HG02588 (cell line): ENCODE data around the gene PACS2.

ENCODE experiments used
- ATAC-seq: cut with Tn5 transposase; IDR thresholded peaks from one replicate; pipeline ENCODE4 v1.9.1; 2021; ENCODE audit warnings: mild to moderate bottlenecking, moderate library complexity; ENCODE audit not compliant: unreplicated experiment

PACS2 gene

DNA sequence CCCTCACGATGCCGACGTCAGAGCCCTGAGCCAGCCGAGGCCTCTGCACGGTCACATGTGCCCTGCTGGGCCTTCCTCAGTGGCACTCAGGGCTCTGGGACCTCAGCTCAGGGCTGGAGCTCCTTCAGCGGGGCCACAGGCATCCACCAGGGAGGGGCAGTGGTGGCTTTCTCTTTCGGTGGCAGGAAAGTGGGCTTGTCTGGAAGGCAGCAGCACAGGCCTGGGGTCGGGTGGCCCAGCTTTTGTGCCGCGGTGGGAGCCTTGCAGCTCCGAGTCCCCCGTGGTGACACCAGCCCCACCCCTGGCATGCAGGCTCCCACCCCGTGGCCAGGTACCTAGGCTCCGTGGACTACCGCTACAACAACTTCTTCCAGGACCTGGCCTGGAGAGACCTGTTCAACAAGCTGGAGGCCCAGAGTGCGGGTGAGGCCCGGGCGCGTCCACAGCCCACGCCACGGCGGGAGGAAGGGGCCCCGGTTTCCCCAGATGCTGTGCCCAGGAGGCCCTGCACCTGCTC is 69.6 kb downstream of the PACS2 start:
- ATAC-seq = no peak

GRCh38 chr14:105384605-105385321 is 70.2 kb downstream of the PACS2 start:
- ATAC-seq = no peak

DNA sequence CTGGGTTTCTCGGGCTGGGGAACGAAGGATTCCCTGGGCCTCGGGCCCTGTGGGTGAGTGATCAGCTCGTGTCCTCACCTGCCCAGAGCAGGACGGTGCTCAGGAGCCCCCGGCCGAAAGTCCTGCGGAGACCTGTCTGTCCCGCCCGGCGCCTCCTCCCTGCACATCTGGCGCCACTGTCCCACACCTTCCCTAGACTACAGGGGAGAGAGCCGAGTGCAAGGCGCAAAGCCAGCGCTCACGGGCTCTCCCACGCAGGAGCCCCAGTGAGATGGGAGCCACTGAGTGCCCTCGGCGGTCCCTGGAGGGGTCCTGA is 70.7 kb downstream of the PACS2 start:
- ATAC-seq = no peak

DNA sequence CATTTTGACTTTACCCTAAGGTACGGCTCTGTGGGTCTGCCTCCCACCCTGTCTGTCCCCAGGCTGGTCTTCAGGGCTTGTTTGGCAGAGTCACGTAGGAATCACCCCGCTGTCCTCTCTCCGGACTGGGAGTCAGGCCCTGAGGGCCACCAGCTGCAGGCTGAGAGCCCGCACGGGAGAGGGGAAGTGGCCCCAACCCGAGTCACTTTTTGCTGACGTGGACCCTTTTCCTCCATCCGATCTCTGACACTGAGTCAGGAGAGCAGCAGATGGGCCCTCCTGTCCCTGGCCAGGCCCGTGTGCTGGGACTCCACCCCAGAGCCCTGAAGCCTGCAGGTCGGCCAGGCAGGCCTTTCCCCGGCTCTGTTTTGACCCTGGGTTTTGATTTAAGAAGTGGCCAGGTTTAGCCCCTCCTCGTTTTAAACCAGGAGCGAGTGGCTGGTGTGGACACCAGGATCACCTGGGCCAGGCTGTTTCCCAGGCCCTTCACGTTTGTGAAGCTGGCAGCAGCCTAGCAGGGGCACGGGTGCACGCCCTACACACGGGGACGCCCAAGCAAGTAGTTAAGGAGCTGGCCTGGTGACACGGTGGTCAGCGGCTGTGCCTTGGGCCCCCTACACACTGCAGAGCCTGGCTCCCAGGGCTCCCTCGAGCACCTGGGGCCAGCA is 71.3 kb downstream of the PACS2 start:
- no peak for ATAC-seq

GRCh38 chr14:105386581-105387529 is 72.3 kb downstream of the PACS2 start:
- no peak for ATAC-seq

DNA sequence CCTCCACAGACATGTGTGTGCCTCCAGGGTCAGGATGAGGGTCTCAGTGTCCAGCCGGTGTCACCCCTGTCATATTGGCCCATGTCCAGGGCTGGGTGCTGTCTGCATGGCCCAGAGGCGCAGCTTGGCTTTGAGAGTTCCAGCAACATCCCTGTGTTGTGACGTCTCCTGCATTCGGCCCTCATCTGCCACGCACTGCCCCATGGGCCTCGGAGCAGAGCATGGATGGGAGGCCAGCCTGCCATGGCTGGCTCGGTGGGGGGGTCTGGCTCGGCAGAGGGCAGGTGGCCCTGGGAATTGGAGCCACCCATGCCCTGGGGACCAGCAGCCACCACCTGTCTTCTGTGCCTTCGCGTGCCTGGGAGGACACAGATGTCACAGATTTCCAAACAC is 73.0 kb downstream of the PACS2 start:
- ATAC-seq = no peak

DNA sequence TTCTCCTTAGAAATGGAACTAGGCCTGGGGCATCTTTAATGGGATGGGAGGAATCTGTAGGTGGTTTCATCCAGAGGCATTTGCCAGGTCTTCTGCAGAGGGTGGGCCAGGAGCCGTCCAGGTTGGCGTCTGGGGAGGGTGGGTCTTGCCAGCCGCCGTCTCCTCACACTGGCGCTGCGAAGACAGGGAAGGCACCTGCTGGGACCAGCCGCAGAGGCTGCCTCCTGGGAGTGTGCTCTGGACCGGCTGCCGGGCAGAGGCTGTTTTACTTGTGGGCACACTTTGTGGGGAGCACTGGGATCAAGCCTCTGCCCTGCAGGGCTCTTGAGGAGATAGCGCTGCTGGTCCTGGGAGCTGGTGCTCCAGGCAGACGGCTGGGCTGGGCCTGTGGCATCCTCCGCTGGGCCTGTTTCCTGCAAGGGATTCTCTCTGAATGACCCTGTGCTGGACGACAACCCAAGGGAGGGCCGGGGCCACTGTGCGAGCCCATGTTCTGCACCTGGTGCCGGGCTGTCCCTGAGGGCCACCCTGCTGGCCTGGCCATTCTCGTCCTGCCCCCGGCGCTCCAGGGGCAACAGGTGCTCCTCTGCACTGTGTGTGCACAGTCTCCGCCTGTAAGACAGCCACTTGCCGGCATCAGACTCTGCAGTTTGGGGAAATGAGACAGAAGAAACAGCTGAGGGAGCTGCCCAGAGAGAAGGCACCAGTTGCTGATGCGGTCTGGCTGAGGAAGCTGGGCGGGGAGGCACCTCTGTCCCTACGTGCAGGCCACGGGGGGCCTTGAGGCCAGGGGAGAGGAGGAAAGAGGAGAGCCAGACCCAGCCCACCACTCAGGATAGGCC is 73.8 kb downstream of the PACS2 start:
- no peak for ATAC-seq

DNA sequence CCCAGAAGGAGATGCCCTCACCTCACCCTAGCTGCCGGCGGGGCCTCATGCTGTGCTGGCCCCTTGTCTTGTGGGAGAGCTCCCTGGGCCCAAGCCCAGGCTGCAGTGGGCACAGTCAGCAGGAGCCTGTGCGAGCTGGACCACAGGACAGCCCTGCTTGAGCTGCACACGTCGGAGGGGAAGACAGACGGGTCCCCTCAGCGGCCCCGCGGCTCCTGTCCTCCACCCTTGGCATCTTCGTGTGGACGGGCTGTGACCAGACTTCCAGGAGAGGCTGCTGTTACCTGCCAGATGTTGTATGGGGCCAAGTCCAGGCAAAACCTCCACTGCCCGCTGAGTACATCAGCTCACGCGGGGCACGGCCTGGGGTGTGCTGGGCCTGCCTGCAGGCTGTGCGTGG is 74.4 kb downstream of the PACS2 start:
- no peak for ATAC-seq

GRCh38 chr14:105389534-105389933 is 75.0 kb downstream of the PACS2 start:
- no peak for ATAC-seq

- ATAC-seq = no peak
Observed at GRCh38 chr14:105389976-105390848, 75.7 kb downstream of the PACS2 start.

DNA sequence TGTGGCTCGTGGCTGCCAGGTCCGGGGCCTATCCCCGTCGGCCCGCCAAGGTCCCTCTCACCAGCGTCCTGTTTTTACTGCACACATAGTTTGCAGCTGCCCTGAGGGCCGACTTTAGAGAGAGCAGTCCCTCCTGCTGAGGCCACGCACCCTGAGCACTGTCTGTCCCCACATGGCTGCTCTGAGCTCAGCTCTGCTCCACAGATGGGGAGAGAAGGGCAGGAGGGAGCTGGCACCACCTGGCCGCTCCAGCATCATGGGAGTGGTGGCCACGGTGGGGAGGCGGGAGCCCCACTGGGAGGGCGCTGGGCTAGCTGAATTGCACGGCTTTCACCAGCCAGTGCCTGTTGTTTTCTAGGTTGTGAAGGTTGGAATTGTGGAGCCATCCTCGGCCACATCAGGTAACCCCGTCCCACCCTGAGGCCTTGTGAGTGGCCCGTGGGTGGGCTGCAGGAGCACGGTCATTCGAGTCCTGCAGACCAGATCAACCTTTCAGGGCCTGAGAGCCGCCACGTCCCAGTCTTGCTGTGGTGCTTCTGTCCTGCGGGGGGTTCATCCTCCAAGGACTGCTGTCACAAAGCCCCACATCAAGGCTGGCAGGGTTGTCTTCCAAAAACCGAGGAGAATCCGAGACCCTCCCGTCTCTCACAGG is 76.4 kb downstream of the PACS2 start:
- no peak for ATAC-seq

DNA sequence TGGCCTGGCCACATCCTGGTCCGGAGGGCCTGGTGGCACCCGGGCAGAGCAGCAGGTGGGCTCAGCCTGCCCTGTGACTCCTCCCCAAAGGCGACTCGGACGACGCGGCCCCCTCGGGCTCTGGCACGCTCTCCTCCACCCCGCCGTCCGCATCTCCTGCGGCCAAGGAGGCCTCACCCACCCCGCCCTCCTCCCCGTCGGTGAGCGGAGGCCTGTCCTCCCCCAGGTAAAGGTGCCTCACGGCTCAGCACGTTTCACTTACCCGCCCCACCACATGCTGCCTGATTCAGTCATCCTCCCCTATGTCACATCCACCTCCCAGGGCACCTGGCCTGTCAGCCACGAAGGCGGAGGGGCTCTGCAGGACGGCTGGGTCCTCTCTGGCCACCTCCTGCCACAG is 77.0 kb downstream of the PACS2 start:
- no peak for ATAC-seq

DNA sequence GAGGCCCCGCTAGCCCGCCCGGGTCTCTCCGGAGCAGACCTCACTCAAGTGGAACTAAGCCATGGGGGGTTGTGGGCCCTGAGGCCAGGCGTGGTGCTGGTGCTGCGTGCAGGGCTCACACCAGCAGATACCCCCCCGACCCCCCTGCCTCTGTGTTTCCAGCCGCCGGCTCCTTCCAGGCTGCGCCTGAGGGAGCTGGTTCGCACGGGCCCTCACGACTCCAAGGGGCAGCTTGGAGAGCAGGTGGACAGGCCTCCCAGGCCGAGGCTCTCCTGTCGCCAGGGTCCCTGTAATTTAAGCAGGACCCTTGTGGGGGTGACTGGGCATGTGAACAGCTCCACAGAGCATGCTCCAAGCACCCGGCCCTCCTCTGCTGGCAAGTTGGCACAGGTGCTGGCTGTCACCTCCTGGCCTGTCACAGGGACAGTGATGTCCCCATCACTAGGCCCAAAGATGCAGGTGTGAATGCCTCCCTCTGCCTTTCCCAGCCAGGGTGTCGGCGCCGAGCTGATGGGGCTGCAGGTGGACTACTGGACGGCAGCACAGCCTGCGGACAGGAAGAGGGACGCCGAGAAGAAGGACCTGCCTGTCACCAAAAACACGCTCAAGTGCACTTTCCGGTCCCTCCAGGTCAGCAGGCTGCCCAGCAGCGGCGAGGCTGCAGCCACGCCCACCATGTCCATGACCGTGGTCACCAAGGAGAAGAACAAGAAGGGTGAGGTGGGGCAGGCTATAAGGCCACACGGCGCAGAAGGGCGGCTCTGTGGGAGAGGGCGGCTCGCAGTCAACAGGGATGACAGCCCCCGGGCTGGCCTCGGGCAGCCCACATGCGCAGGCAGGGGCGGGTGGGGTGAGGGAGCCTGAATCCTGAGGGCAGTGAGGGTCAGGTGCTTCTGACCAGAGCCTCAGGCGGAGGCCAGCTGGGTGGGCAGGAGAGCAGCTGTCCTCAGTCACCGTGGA is 77.9 kb downstream of the PACS2 start:
- no peak for ATAC-seq

GRCh38 chr14:105393151-105393550 is 78.6 kb downstream of the PACS2 start:
- no peak for ATAC-seq

- no peak for ATAC-seq
Observed at GRCh38 chr14:105394714-105395537, 80.4 kb downstream of the PACS2 start.

DNA sequence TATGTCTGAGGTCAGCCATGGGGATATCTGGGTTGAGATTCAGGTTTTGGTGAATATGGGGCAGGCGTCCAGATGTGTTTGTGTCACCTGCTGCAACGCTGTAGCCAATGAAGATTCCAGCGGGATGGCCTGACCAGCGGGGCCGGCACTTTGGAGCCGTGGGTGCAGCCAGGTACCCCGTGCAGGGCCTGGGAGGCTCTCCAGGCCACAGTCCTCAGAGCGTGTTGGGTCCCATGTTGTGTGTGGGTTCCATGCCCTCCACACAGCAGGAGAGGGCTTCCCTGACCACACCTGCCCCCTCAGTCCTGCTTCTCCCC is 80.9 kb downstream of the PACS2 start:
- ATAC-seq = no peak

DNA sequence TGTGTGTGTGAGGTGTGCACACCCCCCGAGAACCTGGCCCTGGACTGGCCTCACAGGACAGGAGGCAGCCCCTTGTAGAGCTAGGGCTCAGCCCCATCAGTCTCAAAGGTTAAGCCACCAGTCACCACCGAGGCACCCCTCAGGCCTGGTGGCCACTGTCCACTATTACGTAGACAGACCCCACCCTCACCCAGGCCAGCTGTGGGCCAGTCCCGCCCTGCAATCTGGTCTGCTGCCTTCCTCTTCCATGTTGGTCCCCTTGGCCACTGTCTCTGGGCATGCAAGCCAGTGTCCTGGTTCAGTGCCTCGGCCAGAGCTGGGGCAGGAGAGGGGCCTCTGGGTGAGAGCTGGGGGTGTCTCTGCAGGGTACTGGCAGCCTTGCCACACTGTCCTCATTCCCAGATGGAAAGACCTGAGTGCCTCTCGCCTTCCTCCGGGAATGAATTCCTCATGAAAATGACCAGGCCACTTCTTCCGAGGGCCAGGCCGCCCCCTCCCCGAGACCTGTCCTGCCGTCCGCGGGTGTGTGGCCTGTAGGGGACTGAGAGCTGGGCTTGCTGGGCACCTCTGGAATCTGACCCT is 82.9 kb downstream of the PACS2 start:
- no peak for ATAC-seq
